Measurements from ENCODE around the gene PDZD2. TPM values are rescaled to one million over a fixed set of nuclear protein-coding genes. Genes with fewer than 3 reads are reported as not detected.
A peak's percentile ranks its signal among the peaks of the same experiment; 100 is the strongest.

The PDZD2 gene
- total RNA-seq, 1 donor from 2014 or later: 80.1 TPM

DNA sequence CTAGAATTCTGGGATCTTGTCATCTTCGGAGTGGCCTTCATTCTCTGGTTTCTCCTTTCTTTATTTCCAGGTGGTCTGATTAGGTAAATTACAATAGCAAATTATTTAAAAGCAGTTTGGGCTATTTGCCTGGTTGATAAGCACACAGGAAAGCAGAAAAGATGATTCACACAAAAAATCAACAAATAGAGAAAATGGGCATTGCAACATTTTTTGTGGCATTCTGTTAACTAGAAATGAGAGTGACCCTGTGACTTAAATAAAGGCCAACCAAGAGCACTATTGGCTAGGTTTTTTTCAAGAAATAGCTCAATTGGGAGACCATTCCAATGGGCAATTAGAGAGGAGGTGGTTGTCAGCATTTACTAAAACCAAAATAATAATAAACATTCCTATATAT, 6.5 kb upstream of the PDZD2 start:
- intact Hi-C loops (cut with micrococcal nuclease): no loop called here
- ATAC-seq (no peak), DNase-seq (no peak)

- no peak for DNase-seq
- intact Hi-C loops (cut with micrococcal nuclease): no loop called here
- ATAC-seq: no peak
Observed at GRCh38 chr5:31635446-31635845, 3.5 kb upstream of the PDZD2 start.

GRCh38 chr5:31637851-31638250, 1.1 kb upstream of the PDZD2 start:
- no peak for ATAC-seq
- DNase-seq: no peak
- intact Hi-C loops (cut with micrococcal nuclease): no loop called here

DNA sequence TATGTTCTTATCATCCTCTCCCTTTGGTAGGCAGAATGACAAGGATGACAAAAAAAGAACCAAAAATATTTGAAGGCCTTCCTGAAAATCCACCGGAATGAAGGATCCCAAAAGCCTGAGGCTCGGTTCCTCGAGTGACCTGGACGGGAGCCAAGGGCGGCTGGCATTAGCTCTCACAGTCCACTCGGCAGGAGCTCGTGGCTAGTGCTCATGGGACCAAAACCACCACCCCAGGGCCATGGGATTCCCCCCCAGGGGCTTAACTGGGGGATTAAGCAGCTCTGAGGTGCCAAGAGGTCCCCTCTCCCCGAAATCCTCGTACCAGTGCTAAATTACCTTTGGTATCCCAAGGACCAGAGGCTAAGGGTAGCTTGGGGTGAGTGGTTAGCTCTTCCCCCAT, 586 bp upstream of the PDZD2 start:
- intact Hi-C loops (cut with micrococcal nuclease): no loop called here
- DNase-seq: peak; percentile 72
- no peak for ATAC-seq

DNA sequence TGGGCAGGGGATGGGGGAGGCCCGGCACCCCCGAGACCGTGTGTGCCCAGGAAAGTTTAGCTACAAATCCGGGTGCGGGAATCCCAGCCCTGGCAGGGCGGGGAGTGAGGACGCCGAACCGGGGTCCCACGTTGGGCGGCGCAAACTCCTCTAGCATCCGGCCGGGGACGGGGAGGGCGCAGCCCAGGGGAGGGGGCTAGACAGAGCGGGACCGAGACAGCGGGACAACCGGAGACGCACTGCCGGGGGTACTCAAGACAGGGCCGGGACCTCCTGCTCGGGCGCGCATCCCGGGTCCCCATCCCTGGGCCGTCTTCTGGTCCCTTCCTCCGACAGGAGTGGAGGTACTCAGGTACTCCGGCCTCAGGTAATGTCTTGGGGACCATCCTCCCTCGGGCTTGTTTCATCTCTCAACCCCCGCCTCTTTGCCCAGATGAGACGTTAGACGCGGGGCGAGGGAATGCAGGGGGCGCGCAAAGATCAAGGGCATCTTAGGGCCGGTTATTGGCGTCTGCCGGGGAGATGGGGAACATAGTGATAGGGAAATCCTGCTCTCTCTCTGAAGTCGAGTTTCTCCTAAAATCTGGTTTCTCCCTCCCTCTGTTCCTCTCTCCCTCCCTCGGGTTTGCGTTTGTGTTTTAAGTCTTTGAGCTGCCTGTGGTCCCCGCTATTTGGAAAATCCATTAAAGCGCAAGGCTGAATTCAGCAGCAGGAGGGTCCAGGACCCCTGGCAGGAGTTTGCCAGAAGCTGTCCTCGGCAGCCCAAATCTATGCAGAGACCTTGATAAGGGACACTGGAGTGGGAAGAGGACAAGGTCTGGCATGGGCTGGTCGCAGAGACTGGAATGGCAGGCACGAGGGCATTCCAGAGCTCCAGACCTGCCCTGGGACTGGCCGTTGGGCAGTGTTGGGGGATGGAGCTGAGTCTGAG, 815 bp downstream of the PDZD2 start:
- intact Hi-C loops (cut with micrococcal nuclease): no loop called here
- DNase-seq: peak; percentile 67
- peak; percentile 65 for ATAC-seq

GRCh38 chr5:31640573-31640972, 1.6 kb downstream of the PDZD2 start:
- ATAC-seq: no peak
- DNase-seq: no peak
- intact Hi-C loops (cut with micrococcal nuclease): no loop called here

DNA sequence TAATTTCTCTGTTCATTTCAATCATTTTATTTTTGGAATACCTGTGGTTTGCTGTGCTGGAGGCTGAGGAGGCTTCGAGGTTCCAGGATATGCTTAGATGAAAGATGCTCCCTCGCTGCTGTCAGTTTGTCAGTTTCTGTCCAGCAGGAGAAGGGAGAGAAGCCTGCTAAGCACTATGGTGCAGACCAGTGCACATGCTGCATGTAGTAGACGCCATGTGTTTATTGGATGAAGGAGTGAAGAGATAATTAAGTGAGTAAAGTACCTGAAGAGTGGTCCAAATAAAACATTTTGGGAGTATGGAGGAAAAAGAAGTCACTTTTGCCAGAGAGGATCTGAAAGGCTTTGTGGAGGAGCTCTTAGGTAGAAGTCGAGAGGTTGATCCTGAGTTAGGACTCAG, 2.1 kb downstream of the PDZD2 start:
- no peak for ATAC-seq
- intact Hi-C loops (cut with micrococcal nuclease): no loop called here
- DNase-seq: no peak

DNA sequence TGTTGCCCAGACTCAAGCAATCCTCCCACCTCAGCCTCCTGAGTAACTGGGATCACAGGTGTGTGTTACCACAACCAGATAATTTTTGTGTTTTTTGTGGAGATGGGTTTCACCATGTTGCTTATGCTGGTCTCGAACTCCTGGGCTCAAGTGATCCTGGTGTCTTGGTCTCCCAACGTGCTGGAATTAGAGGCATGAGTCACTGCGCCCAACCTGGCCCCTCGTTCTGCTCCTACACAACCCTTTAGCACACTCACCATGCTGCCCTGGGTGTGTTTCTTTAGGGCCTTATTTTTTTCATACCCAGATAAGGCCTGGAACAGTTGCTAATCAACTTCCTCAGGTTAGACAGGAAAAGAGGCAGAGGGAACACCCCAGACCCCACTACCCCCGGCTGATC, 2.6 kb downstream of the PDZD2 start:
- intact Hi-C loops (cut with micrococcal nuclease): no loop called here
- ATAC-seq (no peak), DNase-seq (no peak)

DNA sequence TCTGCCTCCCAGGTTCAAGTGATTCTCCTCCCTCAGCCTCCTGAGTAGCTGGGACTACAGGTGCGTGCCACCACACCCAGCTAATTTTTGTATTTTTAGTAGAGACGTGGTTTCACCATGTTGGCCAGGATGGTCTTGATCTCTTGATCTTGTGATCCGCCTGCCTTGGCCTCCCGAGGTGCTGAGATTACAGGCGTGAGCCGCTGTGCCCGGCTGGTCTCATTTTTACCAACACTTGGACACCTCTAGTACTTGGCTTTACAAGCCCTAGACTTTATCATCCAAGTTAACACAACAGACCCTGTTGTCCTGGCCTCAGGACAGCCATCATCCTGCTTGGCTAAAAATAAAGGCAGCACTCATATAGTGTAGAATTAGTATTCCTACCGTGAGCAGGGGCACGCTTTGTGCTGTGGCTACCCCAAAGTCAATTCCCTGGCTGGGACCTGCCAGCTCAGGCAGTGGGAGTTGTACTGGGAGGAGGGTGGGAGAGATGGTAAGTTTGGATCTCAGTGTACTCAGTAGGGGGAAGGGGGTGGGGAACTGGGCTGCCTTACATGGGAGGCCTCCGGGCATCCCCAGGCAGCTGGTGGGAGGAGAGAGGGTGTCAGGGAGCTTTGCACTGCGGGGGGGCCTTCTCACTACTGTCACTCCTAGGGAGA, 6.6 kb downstream of the PDZD2 start:
- DNase-seq (peak; percentile 60), ATAC-seq (peak; percentile 91)
- intact Hi-C loops (cut with micrococcal nuclease): no loop called here

DNA sequence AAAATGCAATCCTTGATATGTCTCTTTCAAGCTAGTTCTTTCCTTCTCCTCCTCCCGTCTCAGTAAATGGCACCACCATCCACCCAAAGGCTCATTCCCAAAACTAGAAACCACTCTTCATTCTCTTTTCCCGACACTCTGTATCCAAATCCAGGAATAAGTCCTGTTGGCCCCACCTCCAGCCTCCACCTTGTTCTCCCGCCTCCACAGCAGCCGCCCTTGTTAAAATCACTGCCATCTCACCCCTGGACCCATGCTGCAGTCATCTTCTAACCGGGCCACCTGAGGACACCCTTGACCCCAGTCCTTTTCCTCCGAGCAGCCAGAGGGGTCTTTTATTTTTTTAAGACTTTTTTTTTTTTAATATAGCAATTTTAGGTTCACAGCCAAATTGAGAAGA, 9.4 kb downstream of the PDZD2 start:
- intact Hi-C loops (cut with micrococcal nuclease): no loop called here
- ATAC-seq (no peak), DNase-seq (no peak)

DNA sequence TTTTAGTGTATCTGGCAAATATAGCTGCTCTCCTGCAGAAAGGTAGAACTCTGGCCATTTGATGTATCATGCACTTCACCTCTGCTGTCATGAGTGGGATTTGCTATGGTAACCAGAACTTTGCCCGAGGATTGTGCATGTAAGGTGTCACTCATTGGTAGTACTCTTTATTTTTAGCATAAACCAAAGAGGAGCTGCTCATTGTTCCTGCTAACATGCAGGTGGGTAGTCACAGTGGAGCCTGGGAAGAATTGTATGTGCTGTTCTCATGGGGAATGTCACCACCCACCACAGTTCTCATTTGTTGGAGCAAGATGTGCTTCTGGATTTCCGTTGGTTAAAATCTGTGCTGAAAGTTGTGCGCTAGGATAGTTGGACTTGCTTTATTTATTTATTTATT, 12.3 kb downstream of the PDZD2 start:
- intact Hi-C loops (cut with micrococcal nuclease): no loop called here
- DNase-seq (no peak), ATAC-seq (peak; percentile 57)

DNA sequence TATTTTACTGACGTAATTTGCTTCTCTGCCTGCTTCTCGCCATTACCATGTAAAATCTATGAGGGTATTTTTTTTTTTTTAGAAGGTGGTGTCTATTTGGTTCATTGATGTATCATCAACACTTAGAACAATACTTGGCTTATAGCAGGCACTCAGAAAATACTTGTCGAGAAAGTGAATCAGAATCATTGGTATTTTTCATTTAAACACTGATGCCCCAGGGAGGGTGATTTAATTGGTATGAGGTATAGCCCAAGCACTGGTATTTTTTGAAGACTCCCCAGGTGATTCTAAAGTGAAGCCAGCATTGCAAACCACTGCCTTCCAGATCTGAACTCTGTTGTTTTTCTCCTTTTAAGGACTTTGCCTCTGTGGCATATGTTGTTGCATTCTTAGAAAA, 16.6 kb downstream of the PDZD2 start:
- DNase-seq: no peak
- ATAC-seq: no peak
- intact Hi-C loops (cut with micrococcal nuclease): no loop called here

- no peak for DNase-seq
- ATAC-seq: no peak
- intact Hi-C loops (cut with micrococcal nuclease): no loop called here
Observed at GRCh38 chr5:31656806-31657205, 17.9 kb downstream of the PDZD2 start.

GRCh38 chr5:31657315-31657979, 18.5 kb downstream of the PDZD2 start:
- ATAC-seq: peak; percentile 56
- no peak for DNase-seq
- intact Hi-C loops (cut with micrococcal nuclease): no loop called here

GRCh38 chr5:31661257-31661656, 22.3 kb downstream of the PDZD2 start:
- DNase-seq (no peak), ATAC-seq (peak; percentile 10)
- intact Hi-C loops (cut with micrococcal nuclease): no loop called here

GRCh38 chr5:31663519-31663918, 24.6 kb downstream of the PDZD2 start:
- intact Hi-C loops (cut with micrococcal nuclease): no loop called here
- DNase-seq (no peak), ATAC-seq (peak; percentile 81)

DNA sequence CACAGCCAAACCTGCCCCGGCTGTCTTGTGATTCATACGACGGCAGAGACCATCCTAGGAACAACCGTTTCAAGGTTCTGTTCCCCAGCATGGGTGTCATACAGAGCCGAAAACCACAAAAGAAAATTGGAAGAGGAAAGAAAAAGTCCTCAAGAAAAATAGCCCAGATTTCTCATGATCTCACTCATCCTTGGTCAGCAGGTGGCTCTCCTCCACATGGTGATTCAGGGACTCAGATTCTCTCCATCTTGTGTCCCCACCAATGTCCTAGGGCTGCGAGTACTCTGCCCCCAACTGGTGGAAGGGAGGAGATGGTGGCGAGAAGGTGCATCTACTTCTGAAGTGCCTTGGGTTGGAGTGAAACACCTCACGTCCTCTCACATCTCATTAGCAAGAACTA, 25.6 kb downstream of the PDZD2 start:
- no peak for ATAC-seq
- intact Hi-C loops (cut with micrococcal nuclease): no loop called here

GRCh38 chr5:31671339-31671741, 32.4 kb downstream of the PDZD2 start:
- intact Hi-C loops (cut with micrococcal nuclease): no loop called here
- ATAC-seq: peak; percentile 92
- peak; percentile 63 for DNase-seq

More for the DNA sequence above, 25.6 kb downstream of the PDZD2 start:
- DNase-seq: no peak

DNA sequence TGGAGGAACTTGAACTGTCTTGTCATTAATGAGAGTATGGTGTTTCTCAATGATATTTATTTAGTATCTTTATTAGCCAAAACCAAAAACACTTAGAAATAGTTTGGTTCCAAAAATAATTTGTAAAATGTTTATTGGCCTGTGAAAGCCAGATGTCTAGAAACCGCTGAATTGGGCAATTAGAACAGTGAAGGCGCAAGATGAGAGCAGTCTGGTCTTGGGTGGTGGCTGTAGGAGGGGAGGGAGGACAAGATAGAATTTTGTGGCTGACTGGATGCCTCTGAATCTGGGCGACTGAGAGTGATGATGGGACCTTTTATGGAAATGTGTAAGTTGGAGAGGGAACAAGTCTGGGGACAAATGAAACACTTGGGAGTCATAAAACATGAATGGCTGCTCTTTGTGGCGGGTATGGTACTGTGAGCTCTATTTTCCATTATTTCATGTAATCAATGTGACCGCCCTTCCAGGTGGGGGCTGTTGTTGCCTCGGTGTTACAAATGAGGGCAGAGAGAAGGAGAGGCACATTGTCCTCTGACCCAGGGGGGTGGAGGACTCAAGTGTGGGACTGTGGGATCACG, 35.5 kb downstream of the PDZD2 start:
- ATAC-seq: no peak
- DNase-seq: no peak
- intact Hi-C loops (cut with micrococcal nuclease): no loop called here

GRCh38 chr5:31675472-31675871, 36.5 kb downstream of the PDZD2 start:
- intact Hi-C loops (cut with micrococcal nuclease): no loop called here
- no peak for DNase-seq
- ATAC-seq: no peak
